Measurements from ENCODE around the gene SPATA9. TPM values are rescaled to one million over a fixed set of nuclear protein-coding genes. Genes with fewer than 3 reads are reported as not detected.

The SPATA9 gene
- total and polyA plus RNA-seq, 2 of the 13 experiments (the other 11 are each of a cell fraction or from before 2014, with no cell fraction given): not detected

DNA sequence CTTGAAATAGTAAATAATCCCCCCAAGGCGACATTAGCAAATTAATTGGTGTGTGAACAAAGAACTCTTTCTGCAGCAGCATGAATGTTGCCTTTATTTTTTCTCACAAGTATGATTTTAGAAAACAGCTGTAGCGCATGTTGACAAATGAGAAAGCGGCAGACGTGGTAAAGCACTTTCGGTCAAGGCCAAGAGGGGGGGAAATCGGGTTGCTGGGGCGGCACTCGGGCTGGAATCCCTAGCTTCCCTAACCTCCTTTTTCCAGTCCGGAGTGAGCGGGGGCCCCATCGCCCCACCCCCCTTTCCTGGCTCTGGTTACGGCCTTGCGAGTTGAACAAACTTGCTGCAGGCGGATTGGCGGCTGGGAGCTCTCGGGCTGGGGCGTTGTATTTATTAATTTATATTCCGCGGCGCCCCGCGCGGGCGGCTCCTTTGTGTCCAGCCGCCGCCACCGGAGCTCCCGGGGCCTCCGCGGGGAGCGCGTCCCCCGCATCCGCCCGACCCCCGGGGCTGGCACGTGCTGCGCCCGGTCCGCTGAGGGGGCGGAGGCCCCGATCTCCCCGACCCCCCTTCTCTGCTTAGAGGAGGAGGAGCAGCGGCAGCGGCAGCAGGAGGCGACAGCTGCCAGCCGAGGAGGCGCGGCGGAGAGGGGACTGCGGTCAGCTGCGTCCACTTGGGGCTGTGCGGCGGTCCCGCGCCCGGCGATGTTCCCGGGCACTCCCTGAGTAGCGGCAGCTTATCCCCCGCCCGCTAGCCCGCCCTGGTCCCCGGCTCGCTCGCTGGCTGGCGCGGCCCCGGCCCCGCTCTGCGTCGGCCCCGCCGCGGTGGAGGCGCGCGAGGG lies 48.2 kb upstream of the SPATA9 start, which contains the start of gene RHOBTB3 (continued):
- TF ChIP-seq, protein P1, sequence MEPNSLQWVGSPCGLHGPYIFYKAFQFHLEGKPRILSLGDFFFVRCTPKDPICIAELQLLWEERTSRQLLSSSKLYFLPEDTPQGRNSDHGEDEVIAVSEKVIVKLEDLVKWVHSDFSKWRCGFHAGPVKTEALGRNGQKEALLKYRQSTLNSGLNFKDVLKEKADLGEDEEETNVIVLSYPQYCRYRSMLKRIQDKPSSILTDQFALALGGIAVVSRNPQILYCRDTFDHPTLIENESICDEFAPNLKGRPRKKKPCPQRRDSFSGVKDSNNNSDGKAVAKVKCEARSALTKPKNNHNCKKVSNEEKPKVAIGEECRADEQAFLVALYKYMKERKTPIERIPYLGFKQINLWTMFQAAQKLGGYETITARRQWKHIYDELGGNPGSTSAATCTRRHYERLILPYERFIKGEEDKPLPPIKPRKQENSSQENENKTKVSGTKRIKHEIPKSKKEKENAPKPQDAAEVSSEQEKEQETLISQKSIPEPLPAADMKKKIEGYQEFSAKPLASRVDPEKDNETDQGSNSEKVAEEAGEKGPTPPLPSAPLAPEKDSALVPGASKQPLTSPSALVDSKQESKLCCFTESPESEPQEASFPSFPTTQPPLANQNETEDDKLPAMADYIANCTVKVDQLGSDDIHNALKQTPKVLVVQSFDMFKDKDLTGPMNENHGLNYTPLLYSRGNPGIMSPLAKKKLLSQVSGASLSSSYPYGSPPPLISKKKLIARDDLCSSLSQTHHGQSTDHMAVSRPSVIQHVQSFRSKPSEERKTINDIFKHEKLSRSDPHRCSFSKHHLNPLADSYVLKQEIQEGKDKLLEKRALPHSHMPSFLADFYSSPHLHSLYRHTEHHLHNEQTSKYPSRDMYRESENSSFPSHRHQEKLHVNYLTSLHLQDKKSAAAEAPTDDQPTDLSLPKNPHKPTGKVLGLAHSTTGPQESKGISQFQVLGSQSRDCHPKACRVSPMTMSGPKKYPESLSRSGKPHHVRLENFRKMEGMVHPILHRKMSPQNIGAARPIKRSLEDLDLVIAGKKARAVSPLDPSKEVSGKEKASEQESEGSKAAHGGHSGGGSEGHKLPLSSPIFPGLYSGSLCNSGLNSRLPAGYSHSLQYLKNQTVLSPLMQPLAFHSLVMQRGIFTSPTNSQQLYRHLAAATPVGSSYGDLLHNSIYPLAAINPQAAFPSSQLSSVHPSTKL (CRISPR knock-in tag; IDR thresholded peaks at IDR 0.05): peak; percentile 83
- TF ChIP-seq GATAD2A (CRISPR knock-in tag; IDR thresholded peaks at IDR 0.05) (peak; percentile 66; the same call in 1 of the 2 replicates), ZSCAN25 (CRISPR knock-in tag; IDR thresholded peaks at IDR 0.05) (no peak), SMAD1 (CRISPR knock-in tag; IDR thresholded peaks at IDR 0.05; ENCODE audit: borderline replicate concordance, low read depth) (no peak), ZNF333 (CRISPR knock-in tag; IDR thresholded peaks at IDR 0.05; ENCODE audit: borderline replicate concordance) (no peak), ZNF782 (CRISPR knock-in tag; IDR thresholded peaks at IDR 0.05; ENCODE audit: borderline replicate concordance) (no peak), ELF3 (CRISPR knock-in tag; IDR thresholded peaks at IDR 0.05) (0 out of 2 replicates have a peak, but pooled peaks have one; percentile 20), TEAD3 (CRISPR knock-in tag; optimal IDR thresholded peaks at IDR 0.05; ENCODE audit: borderline replicate concordance) (no peak), SOX6 (IDR thresholded peaks at IDR 0.05) (no peak), SOX6 (CRISPR knock-in tag; IDR thresholded peaks at IDR 0.05) (peak; percentile 55; the same call in 1 of the 2 replicates), ATF7 (IDR thresholded peaks at IDR 0.05) (no peak), ATF7 (CRISPR knock-in tag; IDR thresholded peaks at IDR 0.05) (no peak), ZNF816 (CRISPR knock-in tag; IDR thresholded peaks at IDR 0.05; ENCODE audit: borderline replicate concordance) (no peak), ARHGAP35 (CRISPR knock-in tag; IDR thresholded peaks at IDR 0.05; ENCODE audit: borderline replicate concordance) (no peak), SIX1 (CRISPR knock-in tag; IDR thresholded peaks at IDR 0.05; ENCODE audit: borderline replicate concordance) (peak; percentile 71), TOPORS (CRISPR knock-in tag; IDR thresholded peaks at IDR 0.05) (peak; percentile 25; the same call in 1 of the 2 replicates), FOXA3 (CRISPR knock-in tag; IDR thresholded peaks at IDR 0.05) (peak; percentile 69), FOSL2 (CRISPR knock-in tag; IDR thresholded peaks at IDR 0.05) (0 out of 2 replicates have a peak, but pooled peaks have one; percentile 28), ZSCAN30 (CRISPR knock-in tag; IDR thresholded peaks at IDR 0.05) (no peak), ETV5 (CRISPR knock-in tag; IDR thresholded peaks at IDR 0.05; ENCODE audit: borderline replicate concordance) (0 out of 2 replicates have a peak, but pooled peaks have one; percentile 6)
- TF ChIP-seq, protein P2, sequence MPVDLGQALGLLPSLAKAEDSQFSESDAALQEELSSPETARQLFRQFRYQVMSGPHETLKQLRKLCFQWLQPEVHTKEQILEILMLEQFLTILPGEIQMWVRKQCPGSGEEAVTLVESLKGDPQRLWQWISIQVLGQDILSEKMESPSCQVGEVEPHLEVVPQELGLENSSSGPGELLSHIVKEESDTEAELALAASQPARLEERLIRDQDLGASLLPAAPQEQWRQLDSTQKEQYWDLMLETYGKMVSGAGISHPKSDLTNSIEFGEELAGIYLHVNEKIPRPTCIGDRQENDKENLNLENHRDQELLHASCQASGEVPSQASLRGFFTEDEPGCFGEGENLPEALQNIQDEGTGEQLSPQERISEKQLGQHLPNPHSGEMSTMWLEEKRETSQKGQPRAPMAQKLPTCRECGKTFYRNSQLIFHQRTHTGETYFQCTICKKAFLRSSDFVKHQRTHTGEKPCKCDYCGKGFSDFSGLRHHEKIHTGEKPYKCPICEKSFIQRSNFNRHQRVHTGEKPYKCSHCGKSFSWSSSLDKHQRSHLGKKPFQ (CRISPR knock-in tag; IDR thresholded peaks at IDR 0.05; ENCODE audit: insufficient replicate concordance): no peak
- TF ChIP-seq, protein P3, sequence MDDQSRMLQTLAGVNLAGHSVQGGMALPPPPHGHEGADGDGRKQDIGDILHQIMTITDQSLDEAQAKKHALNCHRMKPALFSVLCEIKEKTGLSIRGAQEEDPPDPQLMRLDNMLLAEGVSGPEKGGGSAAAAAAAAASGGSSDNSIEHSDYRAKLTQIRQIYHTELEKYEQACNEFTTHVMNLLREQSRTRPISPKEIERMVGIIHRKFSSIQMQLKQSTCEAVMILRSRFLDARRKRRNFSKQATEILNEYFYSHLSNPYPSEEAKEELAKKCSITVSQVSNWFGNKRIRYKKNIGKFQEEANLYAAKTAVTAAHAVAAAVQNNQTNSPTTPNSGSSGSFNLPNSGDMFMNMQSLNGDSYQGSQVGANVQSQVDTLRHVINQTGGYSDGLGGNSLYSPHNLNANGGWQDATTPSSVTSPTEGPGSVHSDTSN (CRISPR knock-in tag; IDR thresholded peaks at IDR 0.05; ENCODE audit: borderline replicate concordance): no peak
